Measurements from ENCODE around the gene VAC14. TPM values are rescaled to one million over a fixed set of nuclear protein-coding genes. Genes with fewer than 3 reads are reported as not detected.

The VAC14 gene
- total and polyA plus RNA-seq, 2 of the 8 experiments (the other 6 are each of a cell fraction or from before 2014, with no cell fraction given), result 56.0 to 108 TPM

GRCh38 chr16:70646260-70647241 lies 154.4 kb downstream of the VAC14 start, which contains the start of gene IL34 (continued):
- TF ChIP-seq, protein P1, sequence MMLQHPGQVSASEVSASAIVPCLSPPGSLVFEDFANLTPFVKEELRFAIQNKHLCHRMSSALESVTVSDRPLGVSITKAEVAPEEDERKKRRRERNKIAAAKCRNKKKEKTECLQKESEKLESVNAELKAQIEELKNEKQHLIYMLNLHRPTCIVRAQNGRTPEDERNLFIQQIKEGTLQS (IDR thresholded peaks at IDR 0.05; ENCODE audit: insufficient read depth, low read depth, low read length), result no peak
- TF ChIP-seq FOSL1 (IDR thresholded peaks at IDR 0.05; ENCODE audit: insufficient read depth, low read depth, low read length) (no peak), CTBP2 (IDR thresholded peaks at IDR 0.05; ENCODE audit: borderline replicate concordance, insufficient read depth, insufficient read length, low read length) (no peak), CHD7 (IDR thresholded peaks at IDR 0.05; ENCODE audit: insufficient replicate concordance, low read length) (no peak), TAF1 (IDR thresholded peaks at IDR 0.05; ENCODE audit: low read depth, low read length) (no peak), KDM5A (IDR thresholded peaks at IDR 0.05; ENCODE audit: low read length) (no peak), POLR2AphosphoS5 (IDR thresholded peaks at IDR 0.05; ENCODE audit: low read depth, low read length) (no peak), NRF1 (IDR thresholded peaks at IDR 0.05; ENCODE audit: low read depth, low read length) (no peak), SIRT6 (IDR thresholded peaks at IDR 0.05; ENCODE audit: low read length) (no peak)
